T-helper 2 cell (primary cell): ENCODE data around the gene GARIN5A.
"Not testable (repeated sequence)": the region's sequence is repeated elsewhere in the genome, so short reads cannot be mapped to it uniquely, and the experiment has no call there.

Experiments used
- DNase-seq, 5 experiments: peaks; one replicate each; pipeline versions ENCODE4 v3.0.0 to v3.0.0-alpha.2; 2012 to 2022

GARIN5A gene

GRCh38 chr19:50486823-50487515 lies 10.3 kb upstream of the GARIN5A start:
- peak in 4 of 5 experiments; percentile 12 to 66 (median 52) for DNase-seq

GRCh38 chr19:50485284-50485955 lies 8.8 kb upstream of the GARIN5A start:
- DNase-seq, result no peak

- DNase-seq, result no peak
Measured at GRCh38 chr19:50482916-50483315, 6.3 kb upstream of the GARIN5A start.

- no peak for DNase-seq
Measured at GRCh38 chr19:50482271-50482855, 5.7 kb upstream of the GARIN5A start.

- DNase-seq, result no peak
Measured at GRCh38 chr19:50481351-50482149, 4.9 kb upstream of the GARIN5A start.

- no peak for DNase-seq
Measured at GRCh38 chr19:50480281-50481111, 3.8 kb upstream of the GARIN5A start.

- no peak for DNase-seq
Measured at GRCh38 chr19:50479761-50480251, 3.2 kb upstream of the GARIN5A start.

- no peak for DNase-seq
Measured at GRCh38 chr19:50478901-50479715, 2.5 kb upstream of the GARIN5A start.

GRCh38 chr19:50477751-50478515 lies 1.3 kb upstream of the GARIN5A start:
- DNase-seq, result no peak

- no peak for DNase-seq
Measured at GRCh38 chr19:50476907-50477238, 225 bp upstream of the GARIN5A start.

- DNase-seq, result no peak
Measured at GRCh38 chr19:50475736-50476223, 868 bp downstream of the GARIN5A start.

GRCh38 chr19:50475101-50475568 lies 1.5 kb downstream of the GARIN5A start:
- no peak for DNase-seq

GRCh38 chr19:50473336-50473735 lies 3.3 kb downstream of the GARIN5A start:
- not testable (repeated sequence) for DNase-seq

- no peak for DNase-seq
Measured at GRCh38 chr19:50468818-50469217, 7.8 kb downstream of the GARIN5A start.

GRCh38 chr19:50467566-50467965 lies 9.1 kb downstream of the GARIN5A start:
- no peak for DNase-seq

- DNase-seq, result no peak
Measured at GRCh38 chr19:50466706-50467039, 10.0 kb downstream of the GARIN5A start.

GRCh38 chr19:50465986-50466705 lies 10.5 kb downstream of the GARIN5A start:
- no peak for DNase-seq

GRCh38 chr19:50465000-50465399 lies 11.6 kb downstream of the GARIN5A start:
- DNase-seq, result no peak

GRCh38 chr19:50464348-50464747 lies 12.3 kb downstream of the GARIN5A start:
- no peak for DNase-seq

GRCh38 chr19:50462970-50463369 lies 13.7 kb downstream of the GARIN5A start:
- no peak for DNase-seq
